PFSK-1 (cell line): ENCODE data around the gene STX17.

Experiments
- FOXP2 ChIP-seq: optimal IDR thresholded peaks from 2 replicates; pipeline ENCODE3; 2011; ENCODE audit warnings: borderline replicate concordance, control low read depth, inconsistent platforms; ENCODE audit not compliant: insufficient read depth; ENCODE audit errors: extremely low read length, extremely low read depth
- POLR2AphosphoS5 ChIP-seq: IDR thresholded peaks from 2 replicates; pipeline ENCODE4 v1.6.1; 2012; ENCODE audit warnings: low read depth, mild to moderate bottlenecking, control low read depth, low read length, moderate library complexity
- SIN3A ChIP-seq: IDR thresholded peaks from 2 replicates; pipeline ENCODE4 v1.6.1; 2012; ENCODE audit warnings: mild to moderate bottlenecking, low read length, moderate library complexity, borderline replicate concordance; ENCODE audit not compliant: insufficient read depth
- TF ChIP-seq, protein P1 (sequence below), 2 experiments: IDR thresholded peaks; 2 replicates each; pipeline versions ENCODE4 v1.6.1 to v1.8.0; 2011 to 2012; ENCODE audit warnings: low read depth in 2 of 2, low read length in 2 of 2, control low read depth in 1 of 2, inconsistent platforms in 1 of 2, mild to moderate bottlenecking in 1 of 2, moderate library complexity in 1 of 2; ENCODE audit not compliant: insufficient read depth in 1 of 2

DNA sequence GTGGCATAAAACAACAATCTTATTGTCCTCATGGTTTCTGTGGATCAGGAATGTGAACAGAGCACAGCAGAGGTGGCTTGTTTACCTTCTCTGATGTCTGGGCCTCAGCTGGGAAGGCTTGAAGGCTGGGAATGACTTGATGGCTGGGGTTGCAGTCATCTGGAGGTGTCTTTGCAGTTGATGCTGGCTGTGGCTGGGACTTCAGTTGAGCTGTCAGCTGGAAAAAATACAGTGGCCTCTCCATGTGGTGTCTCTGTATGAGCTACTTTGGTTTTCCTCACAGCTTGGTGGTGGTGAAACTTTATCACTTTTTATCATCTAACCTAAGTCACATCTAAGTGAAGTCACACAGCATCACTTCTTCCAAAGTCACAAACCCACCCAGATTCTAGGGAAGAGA lies 24.7 kb upstream of the STX17 start:
- TF ChIP-seq, protein P1, sequence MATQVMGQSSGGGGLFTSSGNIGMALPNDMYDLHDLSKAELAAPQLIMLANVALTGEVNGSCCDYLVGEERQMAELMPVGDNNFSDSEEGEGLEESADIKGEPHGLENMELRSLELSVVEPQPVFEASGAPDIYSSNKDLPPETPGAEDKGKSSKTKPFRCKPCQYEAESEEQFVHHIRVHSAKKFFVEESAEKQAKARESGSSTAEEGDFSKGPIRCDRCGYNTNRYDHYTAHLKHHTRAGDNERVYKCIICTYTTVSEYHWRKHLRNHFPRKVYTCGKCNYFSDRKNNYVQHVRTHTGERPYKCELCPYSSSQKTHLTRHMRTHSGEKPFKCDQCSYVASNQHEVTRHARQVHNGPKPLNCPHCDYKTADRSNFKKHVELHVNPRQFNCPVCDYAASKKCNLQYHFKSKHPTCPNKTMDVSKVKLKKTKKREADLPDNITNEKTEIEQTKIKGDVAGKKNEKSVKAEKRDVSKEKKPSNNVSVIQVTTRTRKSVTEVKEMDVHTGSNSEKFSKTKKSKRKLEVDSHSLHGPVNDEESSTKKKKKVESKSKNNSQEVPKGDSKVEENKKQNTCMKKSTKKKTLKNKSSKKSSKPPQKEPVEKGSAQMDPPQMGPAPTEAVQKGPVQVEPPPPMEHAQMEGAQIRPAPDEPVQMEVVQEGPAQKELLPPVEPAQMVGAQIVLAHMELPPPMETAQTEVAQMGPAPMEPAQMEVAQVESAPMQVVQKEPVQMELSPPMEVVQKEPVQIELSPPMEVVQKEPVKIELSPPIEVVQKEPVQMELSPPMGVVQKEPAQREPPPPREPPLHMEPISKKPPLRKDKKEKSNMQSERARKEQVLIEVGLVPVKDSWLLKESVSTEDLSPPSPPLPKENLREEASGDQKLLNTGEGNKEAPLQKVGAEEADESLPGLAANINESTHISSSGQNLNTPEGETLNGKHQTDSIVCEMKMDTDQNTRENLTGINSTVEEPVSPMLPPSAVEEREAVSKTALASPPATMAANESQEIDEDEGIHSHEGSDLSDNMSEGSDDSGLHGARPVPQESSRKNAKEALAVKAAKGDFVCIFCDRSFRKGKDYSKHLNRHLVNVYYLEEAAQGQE (IDR thresholded peaks at IDR 0.05; ENCODE audit: insufficient read depth in 1 of 2, low read depth in 2 of 2, low read length in 2 of 2), result no peak
- no peak for TF ChIP-seq POLR2AphosphoS5
- no peak for TF ChIP-seq SIN3A
- TF ChIP-seq FOXP2, result no peak
